Esophagus squamous epithelium (tissue), 5 donors: ENCODE results near the gene GYS1. TPM values are rescaled to one million over a fixed set of nuclear protein-coding genes. Genes with fewer than 3 reads are reported as not detected.

Source experiments
- DNase-seq: peaks from one replicate; lab custom pipeline; 2025; lab: John Stamatoyannopoulos, UW
- H3K27ac ChIP-seq, 4 donors: fragments of 200-600 bp; sonication (generic); one replicate each; pipeline ENCODE4 v1.5.1; 2016 to 2019; ENCODE audit warnings: mild to moderate bottlenecking in 1 of 4
- H3K27me3 ChIP-seq, 4 donors: fragments of 200-600 bp; sonication (generic); 1 replicate in 3 of 4; 2 replicates in 1 of 4; pipeline versions ENCODE4 v1.5.1 to v1.6.0; 2017 to 2021; ENCODE audit warnings: antibody characterized with exemption in 1 of 4
- H3K36me3 ChIP-seq, 3 donors: fragments of 200-600 bp; sonication (generic); one replicate each; pipeline ENCODE4 v1.5.1; 2016 to 2019
- H3K4me1 ChIP-seq, 3 donors: fragments of 200-600 bp; sonication (generic); one replicate each; pipeline ENCODE4 v1.5.1; 2017 to 2019
- H3K4me3 ChIP-seq, 4 donors: fragments of 200-600 bp; sonication (generic); 1 replicate in 3 of 4; 2 replicates in 1 of 4; pipeline ENCODE4 v1.5.1; 2016 to 2019; ENCODE audit warnings: mild to moderate bottlenecking in 2 of 4, moderate library complexity in 1 of 4
- H3K9me3 ChIP-seq, 3 donors: fragments of 200-600 bp; sonication (generic); one replicate each; pipeline ENCODE4 v1.5.1; 2016 to 2019
- POLR2A ChIP-seq, 4 donors: fragments of 450-650 bp; IDR thresholded peaks; one replicate each; pipeline ENCODE4 v1.6.1; 2017; ENCODE audit warnings: antibody characterized with exemption in 4 of 4, mild to moderate bottlenecking in 4 of 4, moderate library complexity in 3 of 4
- WGBS, 2 donors: methylation state at CpG; one replicate each; pipeline ENCODE4 v1.1.5; 2018; 5-methylcytosine and 5-hydroxymethylcytosine counted together
- intact Hi-C: fragments of 100-400 bp; cut with DNase I; formaldehyde crosslinking; loops from one replicate; pipeline ENCODE4 v1.15.0; 2022
- total RNA-seq, 4 donors: library from RNA; depleted of rRNA; stranded (reverse); fragments of >200 nt; gene quantifications; one replicate each; pipeline ENCODE4 v1.1.0, GENCODE V29; 2016
- TF ChIP-seq, protein P1 (sequence below), 6 experiments: fragments of 450-650 bp in 4 of 6; fragments of 200-600 bp in 2 of 6; sonication (generic) in 2 of 6; IDR thresholded peaks; one replicate each; pipeline ENCODE4 v1.5.1; 2016 to 2019; ENCODE audit warnings: antibody characterized with exemption in 6 of 6, mild to moderate bottlenecking in 4 of 6, moderate library complexity in 4 of 6
- donor health status: DM: yes; HTN: yes; CAD: no.

GYS1 gene
- total RNA-seq, 4 donors from 2014 or later = 30.6 to 47.6 (median 39.5) TPM

DNA sequence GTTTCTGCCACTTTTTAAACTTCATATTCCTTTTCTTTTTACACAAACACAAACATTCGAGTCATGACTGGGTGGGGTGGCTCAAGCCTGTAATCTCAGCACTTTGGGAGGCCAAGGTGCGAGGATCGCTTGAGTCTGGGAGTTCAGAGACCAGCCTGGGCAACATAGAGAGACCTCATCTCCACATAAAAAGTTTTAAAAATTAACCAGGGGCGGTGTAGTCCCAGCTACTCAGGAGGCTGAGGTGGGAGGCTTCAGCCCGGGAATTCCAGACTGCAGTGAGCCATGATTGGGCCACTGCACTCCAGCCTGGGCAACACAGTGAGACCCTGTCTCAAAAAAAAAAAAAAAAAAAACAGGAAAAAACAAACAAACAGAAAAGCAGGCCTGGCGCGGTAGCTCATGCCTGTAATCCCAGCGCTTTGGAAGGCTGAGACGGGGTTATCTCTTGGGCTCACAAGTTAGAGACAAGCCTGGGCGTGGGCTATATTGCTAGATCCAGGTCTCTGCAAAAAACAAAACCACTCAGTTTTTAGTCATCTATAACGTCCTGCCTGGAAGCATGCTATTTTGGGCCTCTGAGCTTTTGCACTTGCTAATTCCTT, 39.0 kb downstream of the GYS1 start:
- 10 to 35% methylated on average over 6 to 10 of the region's 11 CpGs for WGBS, 2 donors
- intact Hi-C loops = no loop called here
- peak overlapping the region; percentile 75 to 98 (median 85) for H3K4me3 ChIP-seq

DNA sequence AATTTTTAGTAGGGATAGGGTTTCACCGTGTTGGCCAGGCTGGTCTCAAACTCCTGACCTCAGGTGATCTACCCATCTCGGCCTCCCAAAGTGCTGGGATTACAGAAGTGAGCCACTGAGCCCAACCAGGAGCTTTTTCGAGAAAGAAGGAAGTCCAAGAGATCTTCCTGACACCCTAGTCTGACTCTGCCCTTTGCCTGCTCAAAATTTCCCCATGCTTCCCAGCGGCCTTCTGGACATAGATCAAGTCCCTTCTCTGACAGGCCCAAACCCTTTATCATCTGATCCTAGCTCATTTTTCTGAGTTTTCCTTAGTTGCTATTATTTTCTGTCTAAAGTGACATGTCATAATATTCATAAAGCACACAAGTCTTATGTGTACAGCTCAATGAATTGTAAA, 40.0 kb downstream of the GYS1 start:
- 64 to 68% methylated on average over 4 of the region's 4 CpGs for WGBS, 2 donors
- Histone ChIP-seq H3K27me3 (no peaks in the 10 kb centered on the region), H3K4me1 (peaks cover 7 to 22% (median 11%) of the 10 kb centered on the region in 3 donors), H3K9me3 (no peaks in the 10 kb centered on the region), H3K27ac (no peak overlapping the region), H3K36me3 (peaks cover 0 to 6% (median 0%) of the 10 kb centered on the region in 3 donors), H3K4me3 (no peak overlapping the region)
- intact Hi-C loops = no loop called here
- TF ChIP-seq POLR2A (IDR thresholded peaks at IDR 0.05) = no peak
- DNase-seq = no peak

More for the DNA sequence above, 39.0 kb downstream of the GYS1 start:
- H3K27me3 ChIP-seq = no peaks in the 10 kb centered on the region
- H3K9me3 ChIP-seq = no peaks in the 10 kb centered on the region
- no peak for DNase-seq
- no peak for TF ChIP-seq POLR2A (IDR thresholded peaks at IDR 0.05)
- TF ChIP-seq, protein P1, sequence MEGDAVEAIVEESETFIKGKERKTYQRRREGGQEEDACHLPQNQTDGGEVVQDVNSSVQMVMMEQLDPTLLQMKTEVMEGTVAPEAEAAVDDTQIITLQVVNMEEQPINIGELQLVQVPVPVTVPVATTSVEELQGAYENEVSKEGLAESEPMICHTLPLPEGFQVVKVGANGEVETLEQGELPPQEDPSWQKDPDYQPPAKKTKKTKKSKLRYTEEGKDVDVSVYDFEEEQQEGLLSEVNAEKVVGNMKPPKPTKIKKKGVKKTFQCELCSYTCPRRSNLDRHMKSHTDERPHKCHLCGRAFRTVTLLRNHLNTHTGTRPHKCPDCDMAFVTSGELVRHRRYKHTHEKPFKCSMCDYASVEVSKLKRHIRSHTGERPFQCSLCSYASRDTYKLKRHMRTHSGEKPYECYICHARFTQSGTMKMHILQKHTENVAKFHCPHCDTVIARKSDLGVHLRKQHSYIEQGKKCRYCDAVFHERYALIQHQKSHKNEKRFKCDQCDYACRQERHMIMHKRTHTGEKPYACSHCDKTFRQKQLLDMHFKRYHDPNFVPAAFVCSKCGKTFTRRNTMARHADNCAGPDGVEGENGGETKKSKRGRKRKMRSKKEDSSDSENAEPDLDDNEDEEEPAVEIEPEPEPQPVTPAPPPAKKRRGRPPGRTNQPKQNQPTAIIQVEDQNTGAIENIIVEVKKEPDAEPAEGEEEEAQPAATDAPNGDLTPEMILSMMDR (IDR thresholded peaks at IDR 0.05) = no peak
- peaks cover 7 to 22% (median 11%) of the 10 kb centered on the region in 3 donors for H3K4me1 ChIP-seq
- peaks cover 0 to 6% (median 0%) of the 10 kb centered on the region in 3 donors for H3K36me3 ChIP-seq
- peak overlapping the region; percentile 86 to 96 (median 90) for H3K27ac ChIP-seq

- DNase-seq = no peak
- Histone ChIP-seq H3K27ac (no peak overlapping the region), H3K27me3 (no peaks in the 10 kb centered on the region), H3K36me3 (peaks cover 0 to under 1% (median 0%) of the 10 kb centered on the region in 3 donors), H3K9me3 (no peaks in the 10 kb centered on the region), H3K4me3 (no peak overlapping the region), H3K4me1 (peaks cover 7 to 22% (median 11%) of the 10 kb centered on the region in 3 donors)
- intact Hi-C loops = no loop called here
- no peak for TF ChIP-seq POLR2A (IDR thresholded peaks at IDR 0.05)
- TF ChIP-seq, protein P1 (IDR thresholded peaks at IDR 0.05) = no peak
- 37 to 70% methylated on average over 7 to 9 of the region's 9 CpGs for WGBS, 2 donors
Observed at GRCh38 chr19:48950830-48951519, 42.1 kb downstream of the GYS1 start.

DNA sequence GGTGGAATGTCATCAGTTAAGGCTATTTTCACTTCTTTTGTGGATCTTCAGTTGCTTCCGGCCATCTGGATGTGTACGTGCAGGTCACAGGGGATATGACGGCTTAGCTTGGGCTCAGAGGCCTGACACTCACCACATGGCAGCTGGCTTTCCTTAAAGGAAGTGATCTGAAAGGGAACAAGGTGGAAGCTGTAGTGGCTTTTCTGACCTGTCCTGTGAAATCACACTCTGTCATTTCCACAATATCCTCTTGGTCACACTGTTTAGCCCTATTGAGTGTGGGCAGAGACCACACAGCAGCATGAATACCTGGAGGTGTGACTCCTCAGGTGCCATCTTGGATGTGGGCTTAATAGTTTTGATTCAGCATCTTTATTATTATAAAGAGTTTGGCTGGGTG, 43.0 kb downstream of the GYS1 start:
- Histone ChIP-seq H3K4me3 (no peak overlapping the region), H3K36me3 (no peaks in the 10 kb centered on the region), H3K4me1 (peaks cover 1 to 14% (median 3%) of the 10 kb centered on the region in 3 donors), H3K27ac (no peak overlapping the region), H3K27me3 (no peaks in the 10 kb centered on the region), H3K9me3 (no peaks in the 10 kb centered on the region)
- DNase-seq = no peak
- TF ChIP-seq, protein P1 (IDR thresholded peaks at IDR 0.05) = no peak
- TF ChIP-seq POLR2A (IDR thresholded peaks at IDR 0.05) = no peak
- 64 to 71% methylated on average over 3 of the region's 3 CpGs for WGBS, 2 donors
- intact Hi-C loops = no loop called here

- DNase-seq = no peak
- Histone ChIP-seq H3K36me3 (no peaks in the 10 kb centered on the region), H3K4me3 (no peak overlapping the region), H3K27ac (no peak overlapping the region), H3K4me1 (peaks cover 0 to 5% (median 0%) of the 10 kb centered on the region in 3 donors), H3K27me3 (no peaks in the 10 kb centered on the region), H3K9me3 (no peaks in the 10 kb centered on the region)
- intact Hi-C loops = no loop called here
- WGBS, 2 donors = 89 to 96% methylated on average over 3 of the region's 3 CpGs
- no peak for TF ChIP-seq POLR2A (IDR thresholded peaks at IDR 0.05)
- TF ChIP-seq, protein P1 (IDR thresholded peaks at IDR 0.05) = no peak
Observed at GRCh38 chr19:48947258-48947542, 45.9 kb downstream of the GYS1 start.
